IMR-90 (cell line): ENCODE measurements around the gene C4orf33. TPM values are rescaled to one million over a fixed set of nuclear protein-coding genes. Genes with fewer than 3 reads are reported as not detected.

Experiments used
- ATAC-seq: fragments of 200-7000 bp; cut with Tn5 transposase; 2 replicates; pipeline ENCODE4 v1.9.1; 2020; ENCODE audit warnings: low read depth, mild to moderate bottlenecking, moderate library complexity
- BruUV-seq: library from RNA; stranded (reverse); fragments of 400-500 nt; replicated peaks from 2 replicates; lab custom pipeline; 2021; lab: Mats Ljungman, UMichigan
- CTCF ChIA-PET: fragments of 300-600 bp; formaldehyde crosslinking; extraction: SDS; loops from one replicate; lab custom pipeline; 2021; ENCODE audit warnings: antibody characterized with exemption; lab: Yijun Ruan, JAX
- POLR2A ChIA-PET: fragments of 300-600 bp; sonication (Branson Sonifier 250); formaldehyde crosslinking; loops from one replicate; lab custom pipeline; 2022; ENCODE audit warnings: antibody characterized with exemption; ENCODE audit not compliant: unreplicated experiment; lab: Charles Lee
- DNase-seq: peaks from one replicate; pipeline ENCODE4 v3.0.0; 2013
- H2AFZ ChIP-seq: replicated peaks from 2 replicates; pipeline ENCODE3; 2013; ENCODE audit warnings: low read length, mild to moderate bottlenecking; ENCODE audit not compliant: poor library complexity
- H2AK5ac ChIP-seq: 2 replicates; pipeline ENCODE4 v1.6.1; 2013; ENCODE audit warnings: low read depth, low read length, inconsistent platforms
- H2AK9ac ChIP-seq: replicated peaks from 2 replicates; pipeline ENCODE3; 2013; ENCODE audit warnings: mild to moderate bottlenecking, low read depth, low read length, moderate library complexity; ENCODE audit not compliant: poor library complexity
- H2BK120ac ChIP-seq: 2 replicates; pipeline ENCODE4 v1.6.1; 2013; ENCODE audit warnings: low read depth, low read length, inconsistent platforms
- H2BK15ac ChIP-seq: 3 replicates; pipeline ENCODE4 v1.6.1; 2013; ENCODE audit warnings: low read depth, low read length, inconsistent platforms
- H2BK20ac ChIP-seq: 2 replicates; pipeline ENCODE4 v1.6.1; 2013; ENCODE audit warnings: low read depth, mild to moderate bottlenecking, inconsistent platforms, low read length, moderate library complexity
- H2BK5ac ChIP-seq: 2 replicates; pipeline ENCODE4 v1.6.1; 2013; ENCODE audit warnings: mild to moderate bottlenecking, low read depth, low read length, inconsistent platforms; ENCODE audit not compliant: poor library complexity, severe bottlenecking
- H3K14ac ChIP-seq: replicated peaks from 2 replicates; pipeline ENCODE4 v1.6.1; 2013; ENCODE audit warnings: low read depth, low read length, inconsistent platforms
- H3K18ac ChIP-seq: 2 replicates; pipeline ENCODE4 v1.6.1; 2013; ENCODE audit warnings: low read depth, low read length, control low read depth
- H3K23ac ChIP-seq: 2 replicates; pipeline ENCODE4 v1.6.1; 2013; ENCODE audit warnings: low read depth, low read length, inconsistent platforms
- H3K27ac ChIP-seq: 2 replicates; pipeline ENCODE4 v1.5.1; 2013; ENCODE audit warnings: mild to moderate bottlenecking, control low read depth, low read length; ENCODE audit not compliant: insufficient read depth
- H3K27me3 ChIP-seq: 2 replicates; pipeline ENCODE4 v1.6.1; 2013; ENCODE audit warnings: low read length; ENCODE audit not compliant: control insufficient read depth, insufficient read depth
- H3K36me3 ChIP-seq: 2 replicates; pipeline ENCODE4 v1.6.1; 2013; ENCODE audit warnings: low read length, mixed read lengths; ENCODE audit not compliant: control insufficient read depth, insufficient read depth
- H3K4ac ChIP-seq: 2 replicates; pipeline ENCODE4 v1.6.1; 2013; ENCODE audit warnings: low read depth, low read length, inconsistent platforms
- H3K4me1 ChIP-seq: 2 replicates; pipeline ENCODE4 v1.6.1; 2013; ENCODE audit warnings: low read length, mixed read lengths; ENCODE audit not compliant: control insufficient read depth, insufficient read depth
- H3K4me2 ChIP-seq: 2 replicates; pipeline ENCODE4 v1.6.1; 2013; ENCODE audit warnings: low read depth, mild to moderate bottlenecking, control low read depth, low read length, moderate library complexity
- H3K4me3 ChIP-seq: 2 replicates; pipeline ENCODE4 v1.5.1; 2013; ENCODE audit warnings: low read depth, mild to moderate bottlenecking, control low read depth, low read length, moderate library complexity; ENCODE audit not compliant: insufficient read depth
- H3K56ac ChIP-seq: 2 replicates; pipeline ENCODE4 v1.6.1; 2013; ENCODE audit warnings: low read length, inconsistent platforms; ENCODE audit not compliant: insufficient read depth; ENCODE audit errors: extremely low read depth
- H3K79me1 ChIP-seq, 2 experiments: 2 replicates each; pipeline ENCODE4 v1.6.1; 2013; ENCODE audit warnings: low read length in 2 of 2, inconsistent platforms in 1 of 2, low read depth in 1 of 2
- H3K9ac ChIP-seq: 2 replicates; pipeline ENCODE4 v1.6.1; 2013; ENCODE audit warnings: low read depth, low read length, control low read depth
- H3K9me1 ChIP-seq: 2 replicates; pipeline ENCODE4 v1.6.1; 2013; ENCODE audit warnings: low read length, inconsistent platforms; ENCODE audit not compliant: insufficient read depth
- H3K9me3 ChIP-seq: 2 replicates; pipeline ENCODE4 v1.6.1; 2013; ENCODE audit warnings: low read length; ENCODE audit not compliant: control insufficient read depth, insufficient read depth
- H4K20me1 ChIP-seq: 2 replicates; pipeline ENCODE4 v1.6.1; 2013; ENCODE audit warnings: low read length, inconsistent platforms; ENCODE audit not compliant: insufficient read depth
- H4K5ac ChIP-seq: 2 replicates; pipeline ENCODE4 v1.6.1; 2013; ENCODE audit warnings: mild to moderate bottlenecking, low read depth, low read length, control low read depth
- H4K8ac ChIP-seq, 2 experiments: 2 replicates each; pipeline ENCODE4 v1.6.1; 2013; ENCODE audit warnings: low read depth in 2 of 2, low read length in 2 of 2, control low read depth in 1 of 2, inconsistent platforms in 1 of 2
- H4K91ac ChIP-seq: 2 replicates; pipeline ENCODE4 v1.6.1; 2013; ENCODE audit warnings: low read depth, low read length, inconsistent platforms; ENCODE audit not compliant: insufficient read depth
- BHLHE40 ChIP-seq: fragments of 150-350 bp; IDR thresholded peaks from 2 replicates; pipeline ENCODE4 v1.6.1; 2016; ENCODE audit warnings: mild to moderate bottlenecking, low read depth, low read length
- CEBPB ChIP-seq: IDR thresholded peaks from 2 replicates; pipeline ENCODE4 v1.6.1; 2012; ENCODE audit warnings: low read depth, low read length, improper control_type of control experiment
- CHD1 ChIP-seq: IDR thresholded peaks from 2 replicates; pipeline ENCODE4 v1.6.1; 2012; ENCODE audit warnings: low read depth, low read length, improper control_type of control experiment
- CTCF ChIP-seq: conservative IDR thresholded peaks from 2 replicates; pipeline ENCODE4 v1.5.1; 2012; ENCODE audit warnings: mild to moderate bottlenecking, low read depth, low read length, improper control_type of control experiment
- ELK1 ChIP-seq: fragments of 150-350 bp; IDR thresholded peaks from 2 replicates; pipeline ENCODE4 v1.6.1; 2016; ENCODE audit warnings: low read depth, mild to moderate bottlenecking, low read length, moderate library complexity, borderline replicate concordance
- FOS ChIP-seq: fragments of 150-350 bp; IDR thresholded peaks from 2 replicates; pipeline ENCODE4 v1.6.1; 2016; ENCODE audit warnings: low read depth, low read length
- MAFK ChIP-seq: IDR thresholded peaks from 2 replicates; pipeline ENCODE4 v1.6.1; 2012; ENCODE audit warnings: low read depth, low read length, improper control_type of control experiment
- MAZ ChIP-seq: IDR thresholded peaks from 2 replicates; pipeline ENCODE4 v1.6.1; 2012; ENCODE audit warnings: low read depth, mild to moderate bottlenecking, low read length, improper control_type of control experiment, moderate library complexity, borderline replicate concordance
- MXI1 ChIP-seq: IDR thresholded peaks from 2 replicates; pipeline ENCODE4 v1.6.1; 2012; ENCODE audit warnings: low read depth, mild to moderate bottlenecking, low read length, moderate library complexity, borderline replicate concordance
- NFE2L2 ChIP-seq: fragments of 150-350 bp; IDR thresholded peaks from 2 replicates; pipeline ENCODE4 v1.6.1; 2016; ENCODE audit warnings: low read depth, mild to moderate bottlenecking, low read length
- POLR2A ChIP-seq: IDR thresholded peaks from 2 replicates; pipeline ENCODE4 v1.6.1; 2012; ENCODE audit warnings: mild to moderate bottlenecking, low read depth, low read length
- RAD21 ChIP-seq: IDR thresholded peaks from 2 replicates; pipeline ENCODE4 v1.6.1; 2012; ENCODE audit warnings: low read length, improper control_type of control experiment
- RCOR1 ChIP-seq: IDR thresholded peaks from 2 replicates; pipeline ENCODE4 v1.6.1; 2012; ENCODE audit warnings: mild to moderate bottlenecking, low read length, improper control_type of control experiment; ENCODE audit not compliant: insufficient replicate concordance
- RFX5 ChIP-seq: IDR thresholded peaks from 2 replicates; pipeline ENCODE4 v1.8.0; 2012; ENCODE audit warnings: low read depth, mild to moderate bottlenecking, low read length, moderate library complexity
- SMC3 ChIP-seq: fragments of 150-350 bp; IDR thresholded peaks from 2 replicates; pipeline ENCODE4 v1.6.1; 2016; ENCODE audit warnings: low read depth, mild to moderate bottlenecking, antibody characterized with exemption, low read length, moderate library complexity
- USF2 ChIP-seq: fragments of 150-350 bp; IDR thresholded peaks from 2 replicates; pipeline ENCODE4 v1.6.1; 2017; ENCODE audit warnings: mild to moderate bottlenecking, antibody characterized with exemption, low read length, low read depth
- WGBS, 2 experiments: methylation state at CpG; one replicate each; pipeline versions ENCODE4 v1.1.5 to v1.1.7; 2013; ENCODE audit warnings: missing lambda C conversion rate in 2 of 2; ENCODE audit not compliant: insufficient read length in 1 of 2; ENCODE audit errors: extremely low coverage in 2 of 2; 5-methylcytosine and 5-hydroxymethylcytosine counted together
- dilution Hi-C: fragments of 300-500 bp; cut with HindIII; formaldehyde crosslinking; loops from one replicate; pipeline ENCODE4 v1.14.3; 2018; ENCODE audit warnings: low sequenced_read_pairs; ENCODE audit not compliant: unreplicated experiment
- in situ Hi-C: fragments of 300-500 bp; cut with MboI; formaldehyde crosslinking; loops from 3 replicates; pipeline ENCODE4 v1.14.3; 2019; ENCODE audit warnings: low sequenced_read_pairs, inconsistent platforms, mixed read lengths
- intact Hi-C: fragments of 100-400 bp; cut with micrococcal nuclease; formaldehyde crosslinking; loops from 2 replicates; pipeline ENCODE4 v1.10.0; 2022
- polyA plus RNA-seq, 3 experiments: library from polyadenylated mRNA; depleted of rRNA; stranded (reverse); fragments of >200 nt; gene quantifications; 2 replicates each; pipeline ENCODE4 v1.2.3, GENCODE V29; 2012; ENCODE audit warnings: low replicate concordance in 1 of 3
- total RNA-seq: library from RNA; depleted of rRNA; stranded (reverse); fragments of >200 nt; gene quantifications from 2 replicates; pipeline ENCODE4 v1.2.3, GENCODE V29; 2012

The C4orf33 gene
- total and polyA plus RNA-seq, 2 of the 4 experiments (the other 2 are of a cell fraction), result 4.7 to 5.3 TPM

GRCh38 chr4:129145222-129145730 lies 49.3 kb downstream of the C4orf33 start:
- no peak for ATAC-seq

More at GRCh38 chr4:129145222-129145730, 49.3 kb downstream of the C4orf33 start:
- H3K14ac ChIP-seq, result no peak overlapping the region
- H3K27me3 ChIP-seq, result peaks cover 5% of the 10 kb centered on the region
- H4K5ac ChIP-seq, result no peak overlapping the region
- H3K4ac ChIP-seq, result no peak overlapping the region
- H2AFZ ChIP-seq, result no peak overlapping the region
- no peak overlapping the region for H2AK9ac ChIP-seq
- no peak overlapping the region for H3K18ac ChIP-seq
- H4K91ac ChIP-seq, result no peak overlapping the region
- no CpG with 5 or more reads among the region's 5 CpGs for WGBS, 2 experiments
- ChIA-PET POLR2A (no interaction called here), CTCF (no interaction called here)
- H2BK5ac ChIP-seq, result no peak overlapping the region
- H3K27ac ChIP-seq, result no peak overlapping the region
- no peaks in the 10 kb centered on the region for H3K9me1 ChIP-seq
- in situ Hi-C loops (no loop called here), dilution Hi-C loops (no loop called here), intact Hi-C loops (no loop called here)
- no peak overlapping the region for H3K9ac ChIP-seq
- no peaks in the 10 kb centered on the region for H3K79me1 ChIP-seq
- H2BK20ac ChIP-seq, result no peak overlapping the region
- BruUV-seq, result no TSS peak
- no peak for DNase-seq
- no peak overlapping the region for H3K4me2 ChIP-seq
- no peak overlapping the region for H3K56ac ChIP-seq
- no peak overlapping the region for H3K23ac ChIP-seq
- no peak overlapping the region for H2BK15ac ChIP-seq
- TF ChIP-seq MXI1 (no peak), USF2 (no peak), MAZ (no peak), MAFK (no peak), POLR2A (no peak), CEBPB (no peak), FOS (no peak), RFX5 (no peak), CHD1 (no peak), RCOR1 (no peak), RAD21 (no peak), BHLHE40 (no peak), SMC3 (no peak), ELK1 (no peak), NFE2L2 (no peak), CTCF (no peak)
- no peaks in the 10 kb centered on the region for H3K36me3 ChIP-seq
- H3K4me1 ChIP-seq, result no peaks in the 10 kb centered on the region
- H3K9me3 ChIP-seq, result no peaks in the 10 kb centered on the region
- no peaks in the 10 kb centered on the region for H4K20me1 ChIP-seq
- H2BK120ac ChIP-seq, result no peak overlapping the region
- H2AK5ac ChIP-seq, result no peak overlapping the region
- H4K8ac ChIP-seq, result no peak overlapping the region
- H3K4me3 ChIP-seq, result no peak overlapping the region
